GM21360 (cell line): ENCODE results near the gene NFIC.
"Not testable (repeated sequence)": the region's sequence is repeated elsewhere in the genome, so short reads cannot be mapped to it uniquely, and the experiment has no call there.

Experiments
- ATAC-seq: cut with Tn5 transposase; IDR thresholded peaks from one replicate; pipeline ENCODE4 v1.9.1; 2021; ENCODE audit warnings: mild to moderate bottlenecking, moderate library complexity; ENCODE audit not compliant: unreplicated experiment

The NFIC gene

GRCh38 chr19:3448616-3449334 is 82.4 kb downstream of the NFIC start:
- ATAC-seq: no peak

- no peak for ATAC-seq
Observed at GRCh38 chr19:3450796-3451411, 84.5 kb downstream of the NFIC start.

GRCh38 chr19:3451451-3451866 is 85.1 kb downstream of the NFIC start:
- no peak for ATAC-seq

- ATAC-seq: no peak
Observed at GRCh38 chr19:3452171-3452941, 86.0 kb downstream of the NFIC start.

GRCh38 chr19:3452942-3453214 is 86.5 kb downstream of the NFIC start:
- not testable (repeated sequence) for ATAC-seq

- ATAC-seq: no peak
Observed at GRCh38 chr19:3453840-3454239, 87.5 kb downstream of the NFIC start.

GRCh38 chr19:3454656-3455392 is 88.4 kb downstream of the NFIC start:
- ATAC-seq: no peak

GRCh38 chr19:3455393-3455955 is 89.1 kb downstream of the NFIC start:
- no peak for ATAC-seq

- ATAC-seq: no peak
Observed at GRCh38 chr19:3455960-3456601, 89.7 kb downstream of the NFIC start.

- no peak for ATAC-seq
Observed at GRCh38 chr19:3456925-3457527, 90.6 kb downstream of the NFIC start.

GRCh38 chr19:3457528-3458228 is 91.3 kb downstream of the NFIC start:
- ATAC-seq: no peak

- ATAC-seq: no peak
Observed at GRCh38 chr19:3458229-3459088, 92.1 kb downstream of the NFIC start.

- ATAC-seq: no peak
Observed at GRCh38 chr19:3459089-3459881, 92.9 kb downstream of the NFIC start.

GRCh38 chr19:3459965-3460582 is 93.7 kb downstream of the NFIC start:
- ATAC-seq: no peak

GRCh38 chr19:3462991-3463713 is 96.8 kb downstream of the NFIC start:
- no peak for ATAC-seq

GRCh38 chr19:3463714-3464586 is 97.6 kb downstream of the NFIC start:
- no peak for ATAC-seq
